Right atrium auricular region (tissue), 2 donors: ENCODE measurements around the gene PPP1R36. TPM values are rescaled to one million over a fixed set of nuclear protein-coding genes. Genes with fewer than 3 reads are reported as not detected.
A peak's percentile ranks its signal among the peaks of the same experiment; 100 is the strongest.

Experiments used
- DNase-seq: peaks from one replicate; pipeline ENCODE4 v3.0.0-alpha.2; 2019; ENCODE audit warnings: low spot score
- H3K27ac ChIP-seq, 2 donors: fragments of 200-600 bp; sonication (generic); 1 replicate in 1 of 2; 2 replicates in 1 of 2; pipeline ENCODE4 v1.5.1; 2016 to 2019
- H3K27me3 ChIP-seq, 2 donors: fragments of 200-600 bp; sonication (generic); one replicate each; pipeline versions ENCODE4 v1.5.1 to v1.6.0; 2017 to 2019
- H3K36me3 ChIP-seq: fragments of 200-600 bp; sonication (generic); one replicate; pipeline ENCODE4 v1.5.1; 2016
- H3K4me1 ChIP-seq, 2 donors: fragments of 200-600 bp; sonication (generic); one replicate each; pipeline versions ENCODE4 v1.5.1 to v1.6.0; 2017 to 2019
- H3K4me3 ChIP-seq, 2 donors: fragments of 200-600 bp; sonication (generic); 1 replicate in 1 of 2; 2 replicates in 1 of 2; pipeline ENCODE4 v1.5.1; 2017 to 2019; ENCODE audit warnings: mild to moderate bottlenecking in 1 of 2, moderate library complexity in 1 of 2
- H3K9me3 ChIP-seq, 2 donors: fragments of 200-600 bp; sonication (generic); one replicate each; pipeline ENCODE4 v1.5.1; 2019
- total RNA-seq, 2 donors: library from RNA; depleted of rRNA; stranded (reverse); fragments of >200 nt; gene quantifications; one replicate each; pipeline ENCODE4 v1.1.0, GENCODE V29; 2016
- TF ChIP-seq, protein P1 (sequence below), 2 donors: fragments of 200-600 bp; sonication (generic); IDR thresholded peaks; one replicate each; pipeline ENCODE4 v1.5.1; 2019; ENCODE audit warnings: antibody characterized with exemption in 2 of 2

The PPP1R36 gene
- total RNA-seq, 2 donors from 2014 or later = 0.31 TPM; not detected in 1

DNA sequence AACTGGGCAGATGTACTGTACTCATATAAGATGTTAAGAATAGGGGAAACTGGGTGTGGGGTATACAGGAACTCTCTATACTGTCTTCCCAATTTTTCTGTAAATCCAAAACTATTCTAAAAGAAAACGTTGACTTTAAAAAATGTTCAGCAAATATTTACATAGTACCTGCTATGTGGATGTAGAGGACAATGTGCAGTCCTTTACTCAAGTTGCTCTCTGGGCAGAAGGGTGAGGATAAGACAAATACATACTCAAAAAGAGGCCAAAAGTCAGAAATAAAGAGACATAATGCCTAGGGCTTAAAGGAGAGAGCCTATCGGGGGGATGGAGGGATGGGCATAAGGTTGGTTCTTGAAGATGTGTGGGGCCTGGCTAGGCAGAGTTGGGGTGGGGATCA lies 44.7 kb downstream of the PPP1R36 start:
- H3K27me3 ChIP-seq = no peaks in the 10 kb centered on the region
- no peak overlapping the region for H3K27ac ChIP-seq
- no peaks in the 10 kb centered on the region for H3K4me1 ChIP-seq
- TF ChIP-seq, protein P1, sequence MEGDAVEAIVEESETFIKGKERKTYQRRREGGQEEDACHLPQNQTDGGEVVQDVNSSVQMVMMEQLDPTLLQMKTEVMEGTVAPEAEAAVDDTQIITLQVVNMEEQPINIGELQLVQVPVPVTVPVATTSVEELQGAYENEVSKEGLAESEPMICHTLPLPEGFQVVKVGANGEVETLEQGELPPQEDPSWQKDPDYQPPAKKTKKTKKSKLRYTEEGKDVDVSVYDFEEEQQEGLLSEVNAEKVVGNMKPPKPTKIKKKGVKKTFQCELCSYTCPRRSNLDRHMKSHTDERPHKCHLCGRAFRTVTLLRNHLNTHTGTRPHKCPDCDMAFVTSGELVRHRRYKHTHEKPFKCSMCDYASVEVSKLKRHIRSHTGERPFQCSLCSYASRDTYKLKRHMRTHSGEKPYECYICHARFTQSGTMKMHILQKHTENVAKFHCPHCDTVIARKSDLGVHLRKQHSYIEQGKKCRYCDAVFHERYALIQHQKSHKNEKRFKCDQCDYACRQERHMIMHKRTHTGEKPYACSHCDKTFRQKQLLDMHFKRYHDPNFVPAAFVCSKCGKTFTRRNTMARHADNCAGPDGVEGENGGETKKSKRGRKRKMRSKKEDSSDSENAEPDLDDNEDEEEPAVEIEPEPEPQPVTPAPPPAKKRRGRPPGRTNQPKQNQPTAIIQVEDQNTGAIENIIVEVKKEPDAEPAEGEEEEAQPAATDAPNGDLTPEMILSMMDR (IDR thresholded peaks at IDR 0.05) = no peak
- no peaks in the 10 kb centered on the region for H3K36me3 ChIP-seq
- no peak overlapping the region for H3K4me3 ChIP-seq
- H3K9me3 ChIP-seq = no peaks in the 10 kb centered on the region
- DNase-seq = no peak

DNA sequence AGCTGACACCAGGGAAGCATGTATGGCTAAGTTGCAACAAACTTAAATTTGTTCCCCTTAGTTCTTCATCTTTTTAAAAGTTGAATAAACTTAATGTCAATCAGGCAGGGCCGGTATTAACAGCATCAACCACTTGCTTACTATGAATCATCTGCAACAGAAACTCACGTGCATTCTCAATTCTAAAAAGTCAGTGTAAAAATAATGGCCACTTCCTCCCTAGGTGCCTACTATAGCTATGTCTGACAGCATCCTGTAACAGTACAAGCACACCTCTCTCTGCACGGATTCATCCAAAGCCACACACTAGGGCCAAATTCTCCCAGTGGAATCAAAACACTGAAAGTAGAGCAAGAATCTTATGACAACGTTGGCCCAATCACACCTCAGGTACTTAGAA lies 48.6 kb downstream of the PPP1R36 start:
- H3K27ac ChIP-seq = no peak overlapping the region
- no peaks in the 10 kb centered on the region for H3K4me1 ChIP-seq
- TF ChIP-seq, protein P1 (IDR thresholded peaks at IDR 0.05) = no peak
- DNase-seq = no peak
- H3K9me3 ChIP-seq = no peaks in the 10 kb centered on the region
- no peaks in the 10 kb centered on the region for H3K27me3 ChIP-seq
- no peak overlapping the region for H3K4me3 ChIP-seq
- no peaks in the 10 kb centered on the region for H3K36me3 ChIP-seq

DNA sequence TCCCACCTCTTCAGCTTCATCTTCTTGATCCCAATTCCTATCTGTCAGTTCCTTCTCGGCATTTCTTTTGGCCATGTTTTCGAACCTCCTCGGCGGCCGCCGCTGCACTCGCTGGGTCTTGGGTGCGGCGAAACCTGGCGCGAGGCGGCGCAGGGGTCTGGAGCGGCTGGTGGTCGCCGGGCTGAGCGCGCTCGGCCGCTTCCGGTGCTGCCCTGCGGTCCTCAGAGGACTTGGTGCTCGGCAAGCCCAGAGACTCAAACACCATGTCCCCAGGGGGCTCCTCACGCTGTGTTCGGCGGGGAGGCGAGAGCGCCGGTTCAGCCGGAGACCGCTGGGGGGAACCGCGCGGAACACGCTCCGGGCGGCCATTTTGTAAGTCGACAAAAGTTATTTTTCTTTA lies 51.8 kb downstream of the PPP1R36 start:
- no peak for DNase-seq

DNA sequence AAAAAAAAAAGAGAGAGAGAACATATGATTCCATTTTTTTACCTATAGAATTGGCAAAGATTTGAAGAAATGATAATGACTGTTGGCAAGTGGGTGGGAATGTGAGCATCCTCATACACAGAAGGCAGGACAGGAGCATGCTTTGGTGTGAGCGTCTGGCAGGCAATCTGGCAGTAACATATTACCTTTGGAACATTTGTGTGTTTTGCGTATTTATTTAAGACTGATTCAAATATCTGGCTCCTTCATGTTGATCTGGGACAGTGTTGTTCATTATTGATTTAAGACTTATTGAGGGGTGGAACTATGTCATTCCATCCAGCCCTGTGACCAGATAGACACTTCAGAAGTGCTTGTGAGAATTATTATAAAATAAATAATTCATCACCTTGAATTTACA lies 53.1 kb downstream of the PPP1R36 start:
- Histone ChIP-seq H3K4me1 (no peaks in the 10 kb centered on the region), H3K4me3 (no peak overlapping the region), H3K27ac (no peak overlapping the region), H3K36me3 (no peaks in the 10 kb centered on the region), H3K9me3 (no peaks in the 10 kb centered on the region), H3K27me3 (no peaks in the 10 kb centered on the region)
- TF ChIP-seq, protein P1 (IDR thresholded peaks at IDR 0.05) = no peak
- DNase-seq = no peak

More for the DNA sequence above, 51.8 kb downstream of the PPP1R36 start:
- TF ChIP-seq, protein P1 (IDR thresholded peaks at IDR 0.05) = no peak
- H3K27me3 ChIP-seq = no peaks in the 10 kb centered on the region
- no peaks in the 10 kb centered on the region for H3K36me3 ChIP-seq
- H3K27ac ChIP-seq = no peak overlapping the region
- no peaks in the 10 kb centered on the region for H3K4me1 ChIP-seq
- no peaks in the 10 kb centered on the region for H3K9me3 ChIP-seq
- peak overlapping the region; percentile 6 to 34 for H3K4me3 ChIP-seq

DNA sequence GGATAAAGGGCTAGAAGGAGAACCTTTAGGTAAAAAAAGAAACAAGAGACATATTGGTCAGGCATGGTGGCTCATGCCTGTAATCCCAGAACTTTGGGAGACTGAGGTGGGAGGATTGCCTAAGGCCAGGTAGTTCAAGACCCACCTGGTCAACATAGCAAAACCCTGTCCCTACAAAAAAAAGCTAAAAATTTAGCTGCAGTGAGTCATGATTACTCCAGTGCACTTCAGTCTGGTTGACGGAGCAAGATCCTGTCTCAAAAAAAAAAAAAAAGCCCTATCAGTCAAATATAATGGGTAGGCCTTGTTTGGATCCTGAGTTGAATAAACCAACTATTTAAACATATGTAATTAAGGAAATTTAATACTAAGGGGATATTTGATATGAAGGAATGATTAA lies 54.2 kb downstream of the PPP1R36 start:
- no peaks in the 10 kb centered on the region for H3K9me3 ChIP-seq
- no peaks in the 10 kb centered on the region for H3K36me3 ChIP-seq
- no peak overlapping the region for H3K27ac ChIP-seq
- H3K27me3 ChIP-seq = no peaks in the 10 kb centered on the region
- TF ChIP-seq, protein P1 (IDR thresholded peaks at IDR 0.05) = no peak
- H3K4me1 ChIP-seq = no peaks in the 10 kb centered on the region
- no peak overlapping the region for H3K4me3 ChIP-seq
- DNase-seq = no peak

DNA sequence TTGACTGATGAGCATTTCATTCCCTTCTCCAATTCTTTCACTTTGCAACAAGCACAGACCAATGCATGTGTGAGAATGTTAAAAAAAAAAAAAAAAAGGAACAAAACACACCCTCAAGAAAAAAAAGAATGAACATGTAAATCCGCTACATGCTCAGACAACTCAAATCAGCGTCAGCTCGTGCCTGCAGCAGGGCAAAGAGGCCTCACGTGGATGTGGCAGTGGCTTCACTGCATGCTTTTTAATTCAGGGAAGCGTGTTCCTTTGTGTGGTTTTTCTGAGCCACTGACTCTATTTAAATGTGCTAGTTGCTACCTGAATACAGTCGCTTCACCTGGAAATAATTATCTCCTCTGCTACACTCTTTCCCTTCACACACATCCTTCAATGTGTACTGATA lies 55.1 kb downstream of the PPP1R36 start:
- Histone ChIP-seq H3K9me3 (no peaks in the 10 kb centered on the region), H3K4me3 (no peak overlapping the region), H3K36me3 (no peaks in the 10 kb centered on the region), H3K27me3 (no peaks in the 10 kb centered on the region), H3K4me1 (no peaks in the 10 kb centered on the region), H3K27ac (no peak overlapping the region)
- TF ChIP-seq, protein P1 (IDR thresholded peaks at IDR 0.05) = no peak
- no peak for DNase-seq
